ENCODE results near the gene UBR1.

GRCh38 chr15:42914728-42915497 lies 190.9 kb downstream of the UBR1 start:
- no peak for TF ChIP-seq CTCF (IDR thresholded peaks at IDR 0.05)
- no peak for TF ChIP-seq REST (IDR thresholded peaks at IDR 0.05; ENCODE audit: insufficient read depth in 1 of 2, low read depth in 2 of 2, low read length in 1 of 2)
- TF ChIP-seq SIN3A (IDR thresholded peaks at IDR 0.05; ENCODE audit: borderline replicate concordance, insufficient read depth, low read depth, low read length) = no peak
- no peak for TF ChIP-seq POLR2AphosphoS5 (IDR thresholded peaks at IDR 0.05; ENCODE audit: low read depth, low read length)
